Putamen (tissue), 1 donor: ENCODE results near the gene SPATA12.
"Not testable (repeated sequence)": the region's sequence is repeated elsewhere in the genome, so short reads cannot be mapped to it uniquely, and the experiment has no call there.

Source experiments
- DNase-seq: peaks from one replicate; pipeline ENCODE4 v3.0.0-alpha.2; 2016; ENCODE audit warnings: low spot score

SPATA12 gene

GRCh38 chr3:57083266-57083995, 23.0 kb downstream of the SPATA12 start:
- DNase-seq, result not testable (repeated sequence)

- no peak for DNase-seq
Measured at GRCh38 chr3:57085211-57085610, 24.7 kb downstream of the SPATA12 start.

- DNase-seq, result peak; percentile 79
Measured at GRCh38 chr3:57086201-57086600, 25.7 kb downstream of the SPATA12 start.

DNA sequence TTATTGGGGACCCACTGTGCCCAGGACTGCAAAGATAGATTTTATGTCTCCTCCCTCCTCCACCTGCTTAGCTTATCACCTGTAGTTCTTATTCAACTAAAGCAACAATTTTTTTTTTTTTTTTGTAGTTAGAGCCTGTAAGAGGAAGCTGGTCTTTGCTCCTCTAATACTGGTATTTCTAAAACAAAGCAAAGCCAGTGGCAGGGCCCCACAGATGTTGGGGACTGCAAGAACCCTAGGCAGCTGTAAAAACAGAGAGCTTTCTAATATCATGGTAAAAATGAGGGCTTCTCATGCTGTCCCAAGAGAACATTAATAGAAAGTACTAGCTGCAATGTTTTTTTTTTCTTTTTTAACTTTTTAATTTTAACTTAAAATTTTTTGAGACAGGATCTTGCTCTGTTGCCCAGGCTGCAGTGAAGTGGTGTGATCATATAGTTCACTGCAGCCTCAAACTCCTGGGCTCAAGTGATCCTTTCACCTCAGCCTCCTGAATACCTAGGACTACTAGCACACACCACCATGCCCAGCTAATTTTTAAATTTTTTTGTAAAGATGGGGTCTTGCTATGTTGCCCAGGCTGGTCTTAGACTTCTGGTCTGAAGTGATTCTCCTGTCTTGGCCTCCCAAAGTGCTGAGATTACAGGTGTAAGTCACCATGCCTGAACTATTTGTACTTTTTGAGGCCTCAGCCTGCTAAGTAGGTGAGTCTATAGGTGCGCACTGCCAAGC, 27.1 kb downstream of the SPATA12 start:
- no peak for DNase-seq

GRCh38 chr3:57088503-57088902, 28.0 kb downstream of the SPATA12 start:
- DNase-seq, result no peak

- no peak for DNase-seq
Measured at GRCh38 chr3:57089043-57089442, 28.6 kb downstream of the SPATA12 start.

DNA sequence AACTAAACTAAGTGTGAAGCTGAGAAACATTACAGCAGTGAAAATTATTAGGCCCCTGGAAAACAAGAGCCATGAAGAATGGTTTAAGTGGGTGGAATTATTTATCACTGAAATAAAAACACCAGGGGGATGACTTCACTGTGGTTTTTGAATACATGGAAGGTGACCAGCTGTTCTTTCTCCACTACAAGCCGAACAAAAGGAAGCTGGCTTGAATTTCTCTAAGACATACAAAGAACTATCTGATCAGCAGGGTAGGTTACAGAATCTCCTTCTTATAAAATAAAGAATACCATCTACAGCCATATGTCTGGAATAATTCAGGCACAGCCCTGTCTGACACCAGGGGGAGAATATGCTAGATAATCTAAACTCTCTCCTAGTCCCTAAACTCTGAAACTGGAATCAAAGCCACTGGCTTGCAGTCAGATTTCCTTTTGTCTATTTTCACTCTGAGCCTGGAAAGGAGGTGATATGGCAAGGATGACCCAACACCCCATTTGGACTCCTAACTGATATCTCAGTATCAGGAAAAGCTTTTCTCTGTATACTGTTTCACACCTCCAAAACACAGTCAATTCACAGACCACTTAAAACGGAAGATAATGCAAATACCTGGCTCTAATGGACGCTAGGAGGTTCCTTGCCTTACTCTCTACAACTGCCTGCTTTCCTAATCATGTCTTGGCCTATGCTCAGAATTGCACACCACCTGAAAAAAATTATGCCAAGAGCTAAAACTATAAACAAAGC, 31.2 kb downstream of the SPATA12 start:
- DNase-seq, result no peak

- no peak for DNase-seq
Measured at GRCh38 chr3:57093489-57093888, 33.0 kb downstream of the SPATA12 start.

DNA sequence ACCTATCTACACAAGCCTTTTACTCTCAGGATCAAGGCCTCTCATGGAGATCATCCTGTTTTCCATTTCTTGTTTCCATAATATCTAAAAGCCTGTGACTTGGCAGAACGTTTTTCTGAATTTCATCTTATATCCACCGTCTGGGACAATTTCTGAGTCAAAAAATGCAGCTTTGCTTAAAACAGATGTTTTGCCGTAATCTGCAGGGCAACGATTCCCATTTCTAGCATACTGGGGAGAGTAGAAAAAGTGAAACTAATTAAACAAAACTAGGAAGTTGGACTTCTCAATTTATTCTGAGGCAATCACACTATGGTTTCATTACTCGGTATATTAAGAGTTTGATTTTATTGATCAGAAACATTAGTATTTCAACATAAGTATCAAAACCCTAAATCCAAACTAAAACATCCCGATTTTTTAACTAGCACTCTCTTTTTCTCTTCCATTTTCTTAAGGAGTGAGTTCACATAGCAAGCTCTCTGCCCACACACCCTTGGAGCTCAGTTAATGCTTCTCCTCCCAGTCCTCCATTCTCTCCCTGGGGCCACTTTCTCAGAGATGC, 33.6 kb downstream of the SPATA12 start:
- DNase-seq, result no peak

GRCh38 chr3:57094575-57094974, 34.1 kb downstream of the SPATA12 start:
- DNase-seq, result no peak

DNA sequence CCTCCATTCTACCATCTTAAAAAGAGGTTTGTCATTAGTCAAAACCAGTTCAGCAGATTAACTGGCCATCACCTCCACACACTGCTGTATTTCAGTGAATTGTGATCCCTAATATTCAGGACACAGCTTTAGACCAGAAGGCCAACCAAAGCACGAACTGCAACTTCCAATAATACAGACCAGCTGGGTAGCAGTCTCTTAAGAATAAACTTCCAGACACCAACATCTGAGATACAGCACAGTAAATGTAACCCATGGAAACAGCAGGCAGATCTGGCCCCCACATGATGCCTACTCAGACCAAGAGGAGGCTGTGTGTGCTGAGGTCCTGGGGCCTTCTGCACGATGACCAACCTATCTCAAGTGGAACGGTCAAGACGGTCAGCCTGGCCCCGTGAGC, 34.9 kb downstream of the SPATA12 start:
- no peak for DNase-seq

- DNase-seq, result no peak
Measured at GRCh38 chr3:57097536-57097935, 37.1 kb downstream of the SPATA12 start.

GRCh38 chr3:57098418-57099310, 38.2 kb downstream of the SPATA12 start:
- DNase-seq, result no peak

GRCh38 chr3:57100046-57100695, 39.7 kb downstream of the SPATA12 start:
- DNase-seq, result peak; percentile 75

- DNase-seq, result no peak
Measured at GRCh38 chr3:57105585-57105984, 45.1 kb downstream of the SPATA12 start.

GRCh38 chr3:57108684-57109083, 48.2 kb downstream of the SPATA12 start:
- DNase-seq, result no peak

- DNase-seq, result no peak
Measured at GRCh38 chr3:57109437-57110199, 49.2 kb downstream of the SPATA12 start.

GRCh38 chr3:57110214-57110613, 49.8 kb downstream of the SPATA12 start:
- no peak for DNase-seq

GRCh38 chr3:57110798-57111197, 50.3 kb downstream of the SPATA12 start:
- no peak for DNase-seq

- DNase-seq, result no peak
Measured at GRCh38 chr3:57112206-57112605, 51.7 kb downstream of the SPATA12 start.
